GM11168 (cell line): Measurements from ENCODE around the gene MYO1F.
"Not testable (repeated sequence)": the region's sequence is repeated elsewhere in the genome, so short reads cannot be mapped to it uniquely, and the experiment has no call there.

Source experiments
- in situ Hi-C: fragments of 300-500 bp; cut with MboI; formaldehyde crosslinking; loops from one replicate; pipeline ENCODE4 v1.12.0; 2022; ENCODE audit warnings: low sequenced_read_pairs; ENCODE audit not compliant: unreplicated experiment

MYO1F gene

GRCh38 chr19:8577247-8577646, at the start of gene MYO1F:
Gene MYO1F (minus strand): TSS chr19:8577442. CDS start chr19:8577309, 133 bp downstream.
- in situ Hi-C loops: no loop called here

GRCh38 chr19:8626842-8627241, 49.6 kb upstream of the MYO1F start:
- in situ Hi-C loops: no loop called here

GRCh38 chr19:8622886-8623285, 45.6 kb upstream of the MYO1F start:
- in situ Hi-C loops: not testable (repeated sequence)

GRCh38 chr19:8618751-8619150, 41.5 kb upstream of the MYO1F start:
- in situ Hi-C loops: no loop called here

- in situ Hi-C loops: no loop called here
These were observed 40.7 kb upstream of the MYO1F start for GRCh38 chr19:8617984-8618383.

GRCh38 chr19:8617325-8617724, 40.1 kb upstream of the MYO1F start:
- in situ Hi-C loops: not testable (repeated sequence)

- in situ Hi-C loops: no loop called here
These were observed 39.6 kb upstream of the MYO1F start for GRCh38 chr19:8616861-8617260.

GRCh38 chr19:8615813-8616596, 38.8 kb upstream of the MYO1F start:
- in situ Hi-C loops: no loop called here

- in situ Hi-C loops: no loop called here
These were observed 37.8 kb upstream of the MYO1F start for GRCh38 chr19:8615024-8615423.

- in situ Hi-C loops: no loop called here
These were observed 37.2 kb upstream of the MYO1F start for GRCh38 chr19:8614455-8614854.

- in situ Hi-C loops: no loop called here
These were observed 35.5 kb upstream of the MYO1F start for GRCh38 chr19:8612807-8613171.

- in situ Hi-C loops: no loop called here
These were observed 34.9 kb upstream of the MYO1F start for GRCh38 chr19:8611877-8612806.

- in situ Hi-C loops: no loop called here
These were observed 34.2 kb upstream of the MYO1F start for GRCh38 chr19:8611391-8611876.

- in situ Hi-C loops: no loop called here
These were observed 33.7 kb upstream of the MYO1F start for GRCh38 chr19:8610936-8611300.

- in situ Hi-C loops: no loop called here
These were observed 33.0 kb upstream of the MYO1F start, which contains the start of gene ADAMTS10 for GRCh38 chr19:8610041-8610935. Gene ADAMTS10 (minus strand): TSS chr19:8610715. CDS start chr19:8605710, 5,005 bp downstream.

- in situ Hi-C loops: no loop called here
These were observed 32.2 kb upstream of the MYO1F start for GRCh38 chr19:8609279-8610040.

GRCh38 chr19:8608941-8609278, 31.7 kb upstream of the MYO1F start:
- in situ Hi-C loops: no loop called here

GRCh38 chr19:8607386-8607785, 30.1 kb upstream of the MYO1F start:
- in situ Hi-C loops: no loop called here

- in situ Hi-C loops: no loop called here
These were observed 28.3 kb upstream of the MYO1F start for GRCh38 chr19:8605514-8605913.
